NT2/D1 (cell line): ENCODE results near the gene TMEM187.

Source experiments
- SUZ12 ChIP-seq: IDR thresholded peaks from 2 replicates; pipeline ENCODE4 v1.6.1; 2011; ENCODE audit not compliant: insufficient read length, insufficient read depth; ENCODE audit errors: extremely low read depth
- YY1 ChIP-seq: IDR thresholded peaks from 2 replicates; pipeline ENCODE4 v1.6.1; 2011; ENCODE audit not compliant: insufficient read length, insufficient read depth

DNA sequence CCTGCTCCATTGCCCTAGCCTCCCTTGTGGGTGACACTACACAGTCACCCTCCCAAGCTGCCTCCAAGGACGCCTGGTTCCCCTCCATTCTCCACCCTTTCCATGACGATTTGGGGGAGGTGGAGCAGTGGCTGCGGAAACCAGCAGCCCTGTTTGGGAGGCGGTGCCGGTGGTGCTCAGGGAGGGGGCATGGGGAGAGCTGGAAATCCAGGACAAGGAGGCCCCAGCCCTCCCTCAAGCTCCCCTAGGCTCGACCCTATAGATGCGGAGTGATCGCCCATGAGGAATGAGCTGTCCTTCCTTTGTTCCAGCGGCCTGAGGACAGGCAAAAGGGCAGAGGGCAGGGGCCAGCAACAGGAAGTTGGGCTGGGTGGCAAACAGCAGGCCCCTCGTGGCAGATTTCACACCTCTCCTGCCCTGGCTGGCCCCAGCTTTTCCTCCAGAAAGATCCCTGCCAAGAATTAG is 24.5 kb upstream of the TMEM187 start:
- no peak for TF ChIP-seq SUZ12
- TF ChIP-seq YY1 = no peak
